Motor neuron (in vitro differentiated cells): ENCODE results near the gene MDM2. TPM values are rescaled to one million over a fixed set of nuclear protein-coding genes. Genes with fewer than 3 reads are reported as not detected.
"Not testable (repeated sequence)": the region's sequence is repeated elsewhere in the genome, so short reads cannot be mapped to it uniquely, and the experiment has no call there.

Experiments used
- ATAC-seq, 8 experiments: fragments of 200-7000 bp; cut with Tn5 transposase; replicated peaks in 6 of 8; 2 replicates each; pipeline ENCODE4 v1.8.0; 2021; ENCODE audit warnings: mild to moderate bottlenecking in 8 of 8, moderate library complexity in 8 of 8
- H3K27ac ChIP-seq, 2 donors: fragments of 250-450 bp; sonication (Bioruptor Pico); 2 replicates each; pipeline ENCODE4 v1.9.0; 2021; ENCODE audit warnings: antibody characterized with exemption in 2 of 2, mild to moderate bottlenecking in 2 of 2, moderate library complexity in 1 of 2
- H3K4me1 ChIP-seq, 2 donors: fragments of 250-450 bp; sonication (Bioruptor Pico); replicated peaks in 1 of 2; 2 replicates each; pipeline ENCODE4 v1.6.1; 2021; ENCODE audit warnings: antibody characterized with exemption in 2 of 2, mild to moderate bottlenecking in 2 of 2, moderate library complexity in 1 of 2
- H3K4me3 ChIP-seq, 5 donors: fragments of 250-450 bp; sonication (Bioruptor Pico); 2 replicates each; pipeline ENCODE4 v1.9.0; 2021; ENCODE audit warnings: antibody characterized with exemption in 5 of 5, mild to moderate bottlenecking in 5 of 5, moderate library complexity in 4 of 5
- WGBS, 10 experiments: fragments of 450-650 bp; shearing (Covaris generic); methylation state at CpG; one replicate each; pipeline ENCODE4 v1.0.0; 2022; 5-methylcytosine and 5-hydroxymethylcytosine counted together
- in situ Hi-C, 9 experiments: fragments of 400-800 bp; cut with MboI; loops; one replicate each; pipeline ENCODE4 v1.15.0; 2021; ENCODE audit warnings: low sequenced_read_pairs in 9 of 9, low pct_unique_long_range_greater_than_20kb in 2 of 9; ENCODE audit not compliant: unreplicated experiment in 9 of 9
- total RNA-seq, 8 experiments: library from RNA; unstranded; fragments of 300-600 nt; gene quantifications; 2 replicates each; pipeline versions ENCODE4 v1.2.3 to v1.2.4, GENCODE V29; 2022

The MDM2 gene
- total RNA-seq, 8 experiments from 2014 or later: 33.6 to 384 (median 99.5) TPM

- ATAC-seq: no peak
- WGBS, 10 experiments: 58 to 100% (median 91%) methylated on average over 2 to 11 of the region's 13 CpGs; no CpG with 5 or more reads in 1 of the 10 experiments
- Histone ChIP-seq H3K4me1 (no peaks in the 10 kb centered on the region), H3K27ac (no peak overlapping the region), H3K4me3 (no peak overlapping the region)
- in situ Hi-C loops: no loop called here
Measured at GRCh38 chr12:68790081-68790951, 17.7 kb upstream of the MDM2 start.

- no peak for ATAC-seq
- in situ Hi-C loops: no loop called here
- WGBS, 10 experiments: 50 to 100% (median 94%) methylated on average over 1 to 2 of the region's 3 CpGs; no CpG with 5 or more reads in 5 of the 10 experiments
- H3K4me1 ChIP-seq: no peaks in the 10 kb centered on the region
- H3K4me3 ChIP-seq: no peak overlapping the region
- no peak overlapping the region for H3K27ac ChIP-seq
Measured at GRCh38 chr12:68790952-68791234, 17.1 kb upstream of the MDM2 start.

- H3K4me1 ChIP-seq: no peaks in the 10 kb centered on the region
- in situ Hi-C loops: no loop called here
- H3K4me3 ChIP-seq: no peak overlapping the region
- 80 to 100% (median 100%) methylated on average over 1 to 2 of the region's 2 CpGs; no CpG with 5 or more reads in 2 of the 10 experiments for WGBS, 10 experiments
- H3K27ac ChIP-seq: no peak overlapping the region
- ATAC-seq: no peak
Measured at GRCh38 chr12:68791897-68792481, 16.0 kb upstream of the MDM2 start.

GRCh38 chr12:68792952-68793351 is 15.0 kb upstream of the MDM2 start:
- Histone ChIP-seq H3K4me3 (no peak overlapping the region), H3K27ac (no peak overlapping the region), H3K4me1 (no peaks in the 10 kb centered on the region)
- in situ Hi-C loops: no loop called here
- WGBS, 10 experiments: 20 to 88% (median 59%) methylated on average over 1 to 2 of the region's 2 CpGs; no CpG with 5 or more reads in 1 of the 10 experiments
- peak in 4 of 8 experiments; percentile 48 to 94 (median 68) for ATAC-seq

- ATAC-seq: no peak
- in situ Hi-C loops: no loop called here
- WGBS, 10 experiments: 50 to 100% (median 90%) methylated on average over 1 to 3 of the region's 4 CpGs; no CpG with 5 or more reads in 2 of the 10 experiments
Measured at GRCh38 chr12:68793436-68793835, 14.5 kb upstream of the MDM2 start.

GRCh38 chr12:68793975-68794652 is 13.9 kb upstream of the MDM2 start:
- Histone ChIP-seq H3K27ac (no peak overlapping the region), H3K4me1 (no peaks in the 10 kb centered on the region), H3K4me3 (no peak overlapping the region)
- 80 to 100% (median 93%) methylated on average over 1 to 4 of the region's 4 CpGs for WGBS, 10 experiments
- no peak for ATAC-seq
- in situ Hi-C loops: no loop called here

More at GRCh38 chr12:68793436-68793835, 14.5 kb upstream of the MDM2 start:
- Histone ChIP-seq H3K4me1 (no peaks in the 10 kb centered on the region), H3K4me3 (no peak overlapping the region), H3K27ac (no peak overlapping the region)

- Histone ChIP-seq H3K4me3 (no peak overlapping the region), H3K27ac (no peak overlapping the region), H3K4me1 (no peaks in the 10 kb centered on the region)
- 50 to 100% (median 89%) methylated on average over 1 to 3 of the region's 3 CpGs for WGBS, 10 experiments
- no peak for ATAC-seq
- in situ Hi-C loops: no loop called here
Measured at GRCh38 chr12:68794653-68795251, 13.2 kb upstream of the MDM2 start.

- Histone ChIP-seq H3K4me1 (no peaks in the 10 kb centered on the region), H3K4me3 (no peak overlapping the region), H3K27ac (no peak overlapping the region)
- in situ Hi-C loops: no loop called here
- WGBS, 10 experiments: 80 to 100% (median 96%) methylated on average over 1 to 14 of the region's 15 CpGs; no CpG with 5 or more reads in 1 of the 10 experiments
- no peak for ATAC-seq
Measured at GRCh38 chr12:68796399-68796798, 11.6 kb upstream of the MDM2 start.

GRCh38 chr12:68798882-68799234 is 9.1 kb upstream of the MDM2 start:
- no peaks in the 10 kb centered on the region for H3K4me1 ChIP-seq
- in situ Hi-C loops: no loop called here
- no peak for ATAC-seq
- WGBS, 10 experiments: 71 to 100% (median 90%) methylated on average over 1 of the region's 1 CpG; no CpG with 5 or more reads in 3 of the 10 experiments
- H3K4me3 ChIP-seq: no peak overlapping the region
- no peak overlapping the region for H3K27ac ChIP-seq

GRCh38 chr12:68800294-68800693 is 7.7 kb upstream of the MDM2 start:
- H3K4me1 ChIP-seq: no peaks in the 10 kb centered on the region
- no peak overlapping the region for H3K27ac ChIP-seq
- in situ Hi-C loops: no loop called here
- 80 to 100% (median 98%) methylated on average over 1 to 5 of the region's 5 CpGs; no CpG with 5 or more reads in 2 of the 10 experiments for WGBS, 10 experiments
- H3K4me3 ChIP-seq: no peak overlapping the region
- no peak for ATAC-seq

- ATAC-seq, H3K4me1 ChIP-seq, H3K4me3 ChIP-seq, in situ Hi-C loops, H3K27ac ChIP-seq: not testable (repeated sequence)
- WGBS, 10 experiments: 68 to 100% (median 92%) methylated on average over 3 to 7 of the region's 7 CpGs; no CpG with 5 or more reads in 2 of the 10 experiments
Measured at GRCh38 chr12:68801124-68801523, 6.9 kb upstream of the MDM2 start.

GRCh38 chr12:68802372-68802745 is 5.6 kb upstream of the MDM2 start:
- in situ Hi-C loops, H3K27ac ChIP-seq, H3K4me1 ChIP-seq, ATAC-seq, H3K4me3 ChIP-seq: not testable (repeated sequence)
- 17 to 100% (median 89%) methylated on average over 1 to 2 of the region's 2 CpGs for WGBS, 10 experiments
